GM12874 (cell line): ENCODE data around the gene ERCC5.

Source experiments
- CTCF ChIP-seq: IDR thresholded peaks from 2 replicates; pipeline ENCODE4 v1.5.1; 2011; ENCODE audit warnings: low read depth, mild to moderate bottlenecking, control low read depth, low read length, moderate library complexity; ENCODE audit not compliant: insufficient read depth

The ERCC5 gene

DNA sequence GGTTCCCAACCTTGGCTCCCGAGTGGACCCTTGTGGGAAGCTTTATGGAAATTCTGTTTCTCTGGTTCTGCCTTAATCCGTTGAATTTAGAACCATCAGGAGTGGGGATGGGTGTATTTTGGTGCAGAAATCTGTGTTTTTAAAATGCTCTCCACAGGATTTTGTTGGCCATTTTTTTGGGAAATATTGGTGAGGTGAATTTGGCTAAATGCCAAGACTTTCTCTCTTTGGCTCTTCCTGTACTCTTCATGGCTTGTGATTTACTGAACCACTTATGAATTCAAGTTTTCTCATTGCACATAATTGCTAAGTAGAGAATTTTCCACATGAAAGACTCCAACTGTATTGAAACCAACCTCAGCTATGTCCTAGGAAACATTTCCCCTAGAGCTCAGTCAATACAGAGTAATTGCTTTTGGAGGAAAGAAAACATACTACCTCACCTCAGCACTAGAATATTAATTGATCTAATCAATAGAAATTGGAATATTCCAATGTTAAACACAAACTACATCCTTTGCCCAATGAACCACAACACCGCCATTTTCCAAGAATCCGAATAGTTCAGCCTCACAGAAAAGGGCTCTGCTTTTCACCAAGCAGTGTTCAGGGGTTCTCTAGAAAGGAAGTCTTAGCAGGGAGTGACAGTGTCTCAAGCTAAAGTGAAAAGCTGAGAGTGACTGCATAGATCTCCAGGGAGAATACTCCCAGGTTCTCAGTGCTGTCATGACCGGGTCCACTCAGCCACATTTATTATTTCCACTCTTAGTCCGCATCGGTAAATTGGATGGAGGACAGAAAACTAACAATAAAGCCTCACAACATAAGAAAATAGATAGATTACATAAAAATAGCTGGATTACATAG is 60.3 kb downstream of the ERCC5 start:
- no peak for TF ChIP-seq CTCF

- no peak for TF ChIP-seq CTCF
Measured at GRCh38 chr13:102907016-102907756, 61.4 kb downstream of the ERCC5 start.

DNA sequence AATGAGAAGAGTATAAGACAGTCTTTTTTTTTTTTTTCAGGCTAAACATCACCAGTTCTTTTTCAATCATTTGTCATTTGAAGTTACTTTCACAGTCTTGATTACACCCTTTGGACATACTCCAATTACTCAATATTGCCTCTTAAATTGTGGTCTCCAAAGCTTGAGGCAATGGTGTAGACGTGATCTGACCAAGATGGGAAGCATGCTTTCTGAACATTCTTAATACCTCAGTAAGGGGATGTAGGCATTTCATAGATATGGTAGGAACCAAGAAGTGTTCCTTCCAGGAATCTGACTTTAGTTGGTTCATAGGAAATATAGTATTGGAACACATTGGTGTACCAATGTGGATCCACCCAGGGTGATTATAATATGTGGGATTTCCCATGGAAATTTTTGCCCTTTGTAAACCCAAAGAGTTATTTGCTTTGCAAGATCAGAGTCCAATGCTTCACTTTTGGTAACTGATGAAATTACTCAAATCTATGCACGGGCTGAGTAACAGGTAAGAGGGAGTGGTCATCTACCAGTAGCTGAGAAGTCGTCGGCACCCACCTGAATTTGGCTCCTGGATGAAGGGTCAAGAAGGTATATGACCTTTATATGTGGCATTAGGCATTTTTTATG is 62.2 kb downstream of the ERCC5 start:
- no peak for TF ChIP-seq CTCF

DNA sequence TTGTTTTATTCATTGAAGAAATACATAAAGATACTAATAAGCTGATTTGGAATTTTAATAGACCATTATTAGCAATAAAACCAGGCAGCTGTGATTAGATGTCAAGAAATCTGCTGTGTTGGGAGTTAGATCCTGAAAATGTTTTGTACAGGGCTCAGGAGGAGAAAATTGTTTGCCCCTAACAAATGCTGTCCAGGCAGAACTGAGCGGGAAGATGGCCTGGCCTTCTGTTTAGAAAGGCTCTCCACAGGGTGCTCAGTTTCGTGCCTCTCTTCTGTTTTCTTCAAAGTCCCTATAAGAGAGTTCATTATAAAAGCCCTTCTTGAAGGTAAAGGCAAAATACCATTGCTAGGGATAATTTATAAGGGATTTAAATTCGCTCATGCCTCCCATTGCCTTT is 64.1 kb downstream of the ERCC5 start:
- no peak for TF ChIP-seq CTCF

GRCh38 chr13:102911336-102911735 is 65.5 kb downstream of the ERCC5 start:
- no peak for TF ChIP-seq CTCF

DNA sequence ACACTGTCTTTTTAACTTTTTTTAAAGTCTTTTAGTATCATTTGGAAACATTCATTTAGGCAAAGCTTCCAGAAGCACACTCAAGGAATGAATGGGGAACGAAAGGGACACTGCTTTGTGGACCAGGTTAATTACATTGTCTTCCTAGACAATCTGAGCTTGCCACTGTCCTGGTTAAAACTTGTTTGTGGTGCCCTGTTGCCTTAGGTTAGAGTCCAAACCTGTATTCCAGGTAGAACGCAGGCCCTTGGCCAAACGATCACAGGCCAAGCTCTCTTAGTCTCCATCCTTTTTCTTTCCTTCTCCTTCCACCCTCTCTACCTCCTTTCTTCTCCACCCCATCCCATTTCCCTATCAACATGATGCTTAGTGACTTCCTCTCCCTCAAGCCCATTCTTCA is 66.8 kb downstream of the ERCC5 start:
- no peak for TF ChIP-seq CTCF

DNA sequence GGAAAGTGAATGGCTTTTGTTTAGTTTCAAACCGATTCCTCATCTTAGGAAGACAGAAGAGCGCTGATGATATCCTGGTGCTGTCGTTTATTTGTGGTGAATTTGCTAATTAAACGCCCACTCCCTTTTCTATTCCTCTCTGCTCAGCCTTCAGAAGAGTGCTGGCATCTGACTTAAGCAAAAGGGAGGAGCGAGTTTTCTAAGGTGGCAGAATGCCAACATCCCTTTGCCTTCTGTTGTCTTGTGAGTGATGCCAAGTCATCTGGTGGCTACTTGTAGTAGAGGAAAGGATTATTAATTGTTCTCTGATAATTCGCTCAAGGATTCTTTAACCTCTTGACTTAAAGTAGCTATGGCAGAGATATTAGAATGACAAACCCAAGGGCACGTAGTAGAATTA is 68.1 kb downstream of the ERCC5 start:
- TF ChIP-seq CTCF = no peak
